Lower leg skin (tissue), 4 donors: ENCODE measurements around the gene NMNAT3. TPM values are rescaled to one million over a fixed set of nuclear protein-coding genes. Genes with fewer than 3 reads are reported as not detected.
A peak's percentile ranks its signal among the peaks of the same experiment; 100 is the strongest.

Source experiments
- DNase-seq, 2 donors: peaks; one replicate each; pipeline ENCODE4 v3.0.0-alpha.2; 2019; ENCODE audit warnings: low spot score in 2 of 2
- H3K4me3 ChIP-seq: fragments of 200-600 bp; sonication (generic); 2 replicates; pipeline ENCODE4 v1.5.1; 2017; ENCODE audit warnings: mild to moderate bottlenecking, low read depth; ENCODE audit not compliant: poor library complexity, severe bottlenecking
- POLR2A ChIP-seq, 2 donors: fragments of 450-650 bp; IDR thresholded peaks; one replicate each; pipeline ENCODE4 v1.6.1; 2016 to 2017; ENCODE audit warnings: antibody characterized with exemption in 2 of 2, mild to moderate bottlenecking in 1 of 2, moderate library complexity in 1 of 2
- WGBS, 2 donors: methylation state at CpG; one replicate each; pipeline ENCODE4 v1.1.5; 2018; 5-methylcytosine and 5-hydroxymethylcytosine counted together
- intact Hi-C: fragments of 100-400 bp; cut with DNase I; formaldehyde crosslinking; loops from one replicate; pipeline ENCODE4 v1.15.0; 2023; ENCODE audit warnings: low total_unique reads
- total RNA-seq, 4 donors: library from RNA; depleted of rRNA; stranded (reverse); fragments of >200 nt; gene quantifications; one replicate each; pipeline ENCODE4 v1.1.0, GENCODE V29; 2016
- TF ChIP-seq, protein P1 (sequence below), 3 donors: fragments of 450-650 bp; IDR thresholded peaks; one replicate each; pipeline ENCODE4 v1.5.1; 2016; ENCODE audit warnings: antibody characterized with exemption in 3 of 3, mild to moderate bottlenecking in 3 of 3, moderate library complexity in 2 of 3

The NMNAT3 gene
- total RNA-seq, 4 donors from 2014 or later, result 33.6 to 41.9 (median 37.5) TPM

DNA sequence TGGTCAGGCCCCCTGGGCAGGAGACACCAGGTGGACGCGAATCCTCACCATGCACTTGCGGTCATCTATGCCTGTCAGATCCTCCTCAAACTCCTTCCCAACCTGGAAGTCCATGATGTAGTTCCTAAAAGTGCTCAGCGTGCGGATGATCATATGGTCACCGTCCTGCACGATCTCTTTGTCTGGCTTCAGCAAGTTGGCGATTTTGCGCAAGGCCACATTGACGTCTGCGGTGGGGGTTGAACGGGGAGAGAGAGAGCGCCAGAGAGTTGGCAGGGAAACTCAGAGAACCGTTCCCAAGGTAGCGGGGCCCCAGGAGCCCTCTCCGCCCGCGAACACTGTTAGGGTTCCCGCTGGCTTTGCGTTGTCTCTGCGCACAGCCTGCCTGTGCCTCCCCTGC is 139.0 kb downstream of the NMNAT3 start:
- intact Hi-C loops, result no loop called here
- H3K4me3 ChIP-seq, result no peak overlapping the region
- DNase-seq, result no peak
- TF ChIP-seq, protein P1, sequence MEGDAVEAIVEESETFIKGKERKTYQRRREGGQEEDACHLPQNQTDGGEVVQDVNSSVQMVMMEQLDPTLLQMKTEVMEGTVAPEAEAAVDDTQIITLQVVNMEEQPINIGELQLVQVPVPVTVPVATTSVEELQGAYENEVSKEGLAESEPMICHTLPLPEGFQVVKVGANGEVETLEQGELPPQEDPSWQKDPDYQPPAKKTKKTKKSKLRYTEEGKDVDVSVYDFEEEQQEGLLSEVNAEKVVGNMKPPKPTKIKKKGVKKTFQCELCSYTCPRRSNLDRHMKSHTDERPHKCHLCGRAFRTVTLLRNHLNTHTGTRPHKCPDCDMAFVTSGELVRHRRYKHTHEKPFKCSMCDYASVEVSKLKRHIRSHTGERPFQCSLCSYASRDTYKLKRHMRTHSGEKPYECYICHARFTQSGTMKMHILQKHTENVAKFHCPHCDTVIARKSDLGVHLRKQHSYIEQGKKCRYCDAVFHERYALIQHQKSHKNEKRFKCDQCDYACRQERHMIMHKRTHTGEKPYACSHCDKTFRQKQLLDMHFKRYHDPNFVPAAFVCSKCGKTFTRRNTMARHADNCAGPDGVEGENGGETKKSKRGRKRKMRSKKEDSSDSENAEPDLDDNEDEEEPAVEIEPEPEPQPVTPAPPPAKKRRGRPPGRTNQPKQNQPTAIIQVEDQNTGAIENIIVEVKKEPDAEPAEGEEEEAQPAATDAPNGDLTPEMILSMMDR (IDR thresholded peaks at IDR 0.05), result no peak
- no peak for TF ChIP-seq POLR2A (IDR thresholded peaks at IDR 0.05)
- 43 to 64% methylated on average over 21 of the region's 21 CpGs for WGBS, 2 donors

DNA sequence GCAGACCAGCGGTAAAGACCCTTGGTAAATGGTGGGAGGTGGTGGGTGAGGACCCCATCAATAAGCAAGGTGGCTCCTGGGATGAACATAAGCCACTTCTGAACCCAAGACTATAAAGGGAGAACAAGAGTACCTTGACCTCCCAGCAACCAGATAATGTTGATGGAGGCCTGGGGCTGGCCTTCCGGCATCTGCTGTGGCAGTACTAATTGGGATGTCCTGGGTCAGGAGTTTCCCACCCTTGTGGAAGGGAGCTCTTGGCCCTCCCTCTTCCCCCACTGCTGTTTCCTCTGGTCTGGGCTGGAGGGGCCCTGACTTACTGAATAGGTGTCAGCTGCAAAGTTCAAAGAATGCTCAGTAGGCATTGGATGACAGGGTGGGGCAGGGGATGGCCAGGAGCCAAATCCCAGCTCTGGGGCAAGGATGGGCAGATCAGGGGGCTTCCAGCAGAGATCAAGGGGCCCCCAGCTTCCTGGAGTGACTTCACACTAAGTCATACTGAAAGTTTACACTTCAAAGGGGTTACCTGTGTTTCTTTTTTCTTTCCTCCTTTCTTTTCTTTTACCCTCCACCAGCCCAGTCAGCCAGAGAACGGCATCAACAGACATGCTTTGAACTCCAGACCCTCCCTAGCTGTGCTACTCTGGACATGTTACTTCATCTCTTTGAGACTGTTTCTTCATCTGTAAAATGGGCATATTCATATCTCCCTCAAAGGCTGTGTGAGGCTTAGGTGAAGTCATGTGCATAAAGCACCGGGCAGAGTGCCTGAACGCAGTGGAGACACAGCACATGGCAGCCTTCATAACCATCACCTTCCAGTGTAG is 139.8 kb downstream of the NMNAT3 start:
- DNase-seq, result no peak
- TF ChIP-seq, protein P1 (IDR thresholded peaks at IDR 0.05), result no peak
- TF ChIP-seq POLR2A (IDR thresholded peaks at IDR 0.05), result no peak
- WGBS, 2 donors, result 87 to 91% methylated on average over 5 of the region's 5 CpGs
- H3K4me3 ChIP-seq, result no peak overlapping the region
- intact Hi-C loops, result no loop called here

DNA sequence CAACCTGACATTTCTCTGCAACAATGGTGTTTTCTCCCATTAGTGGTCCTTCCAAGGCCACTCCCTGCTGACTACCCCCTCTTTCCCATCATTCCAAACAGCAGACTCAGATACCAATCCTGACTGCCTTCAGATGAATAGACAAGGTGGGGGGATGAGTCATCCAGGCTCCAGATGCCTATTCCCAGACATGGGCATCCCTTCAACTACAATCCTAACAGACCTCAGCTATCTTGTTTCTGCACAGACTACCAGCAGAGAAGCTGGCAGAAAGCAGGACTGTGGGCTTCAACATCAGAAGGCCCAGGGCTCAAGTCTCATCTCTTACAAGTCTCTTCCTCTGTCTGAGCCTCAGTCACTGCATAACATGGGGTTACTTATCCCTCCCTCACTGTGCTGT is 140.4 kb downstream of the NMNAT3 start:
- no peak for TF ChIP-seq POLR2A (IDR thresholded peaks at IDR 0.05)
- TF ChIP-seq, protein P1 (IDR thresholded peaks at IDR 0.05), result no peak
- intact Hi-C loops, result no loop called here
- H3K4me3 ChIP-seq, result no peak overlapping the region
- DNase-seq, result no peak

DNA sequence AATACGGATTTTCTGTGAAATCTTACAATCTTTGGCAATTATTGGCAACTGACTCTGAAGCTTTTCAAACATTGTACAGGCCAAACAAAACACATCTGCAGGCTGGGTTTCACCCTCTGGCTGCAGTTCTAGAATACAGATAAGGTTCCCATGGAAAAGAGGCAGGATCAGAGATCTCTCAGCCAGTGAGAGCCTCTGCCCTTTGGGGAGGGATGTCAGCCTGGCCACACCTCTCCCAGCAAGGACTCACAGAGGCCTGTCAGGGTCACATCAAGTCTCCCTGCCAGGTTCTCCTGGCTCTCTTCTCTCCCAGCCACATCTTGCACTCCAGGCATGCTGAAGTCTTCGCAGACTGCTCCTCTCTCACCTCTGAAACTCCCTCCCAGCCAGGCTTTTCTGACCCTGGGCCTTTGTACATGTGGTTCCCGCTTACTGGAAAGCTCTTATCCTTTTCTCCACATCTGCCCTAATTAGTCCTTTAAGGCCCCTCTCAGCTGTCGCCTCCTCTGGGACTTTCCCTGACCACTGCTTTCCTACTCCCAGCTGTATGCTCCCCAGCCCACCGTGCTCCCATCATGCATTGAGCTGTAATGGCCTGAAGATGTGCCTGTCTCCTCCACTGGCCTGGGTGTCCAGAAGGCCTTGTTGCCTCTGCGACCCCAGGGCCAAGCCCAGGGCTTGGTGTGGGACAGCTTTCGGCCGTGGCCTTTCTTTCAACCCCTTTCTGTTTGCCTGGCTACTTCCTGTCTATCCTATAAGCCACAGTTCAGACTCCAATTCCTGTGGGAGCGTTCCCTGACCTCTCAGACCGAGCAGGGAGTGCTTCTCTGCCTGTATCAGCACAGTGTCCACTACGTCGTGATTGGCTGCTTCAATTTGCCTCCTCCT is 142.5 kb downstream of the NMNAT3 start:
- H3K4me3 ChIP-seq, result no peak overlapping the region
- 68 to 74% methylated on average over 12 of the region's 12 CpGs for WGBS, 2 donors
- no peak for DNase-seq
- intact Hi-C loops, result no loop called here
- TF ChIP-seq, protein P1 (IDR thresholded peaks at IDR 0.05), result no peak
- TF ChIP-seq POLR2A (IDR thresholded peaks at IDR 0.05), result no peak

DNA sequence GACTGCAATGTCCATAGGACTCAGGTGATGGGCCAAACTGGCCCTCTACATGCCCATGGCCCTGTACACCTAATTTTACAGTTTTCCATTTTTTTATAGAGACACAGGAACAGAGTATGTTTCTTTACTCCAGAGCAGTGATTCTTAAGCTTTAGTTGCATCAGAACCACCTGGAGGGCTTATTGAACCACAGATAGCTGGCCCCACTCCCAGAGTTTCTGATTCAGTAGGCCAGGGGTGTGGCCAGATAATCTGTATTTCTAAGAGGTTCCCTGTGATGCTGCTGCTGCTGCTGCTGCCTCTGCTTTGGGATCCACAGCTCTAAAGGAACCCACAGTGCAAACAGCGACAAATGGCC is 143.3 kb downstream of the NMNAT3 start:
- WGBS, 2 donors, result 63 to 67% methylated on average over 1 of the region's 1 CpG
- DNase-seq, result peak in 1 of 2 donors; percentile 50
- TF ChIP-seq, protein P1 (IDR thresholded peaks at IDR 0.05), result no peak
- TF ChIP-seq POLR2A (IDR thresholded peaks at IDR 0.05), result no peak
- intact Hi-C loops, result no loop called here
- no peak overlapping the region for H3K4me3 ChIP-seq
